Hematopoietic multipotent progenitor cell treated with erythropoietin and hydrocortisone succinate and interleukin-3 and kit ligand, for 15 days (in vitro differentiated cells): Measurements from ENCODE around the gene SLC8B1.

Experiments used
- DNase-seq: peaks from one replicate; pipeline ENCODE4 v3.0.0-alpha.2; 2015; ENCODE audit warnings: low spot score

Gene SLC8B1

GRCh38 chr12:113268621-113269020 lies 66.3 kb downstream of the SLC8B1 start:
- no peak for DNase-seq

- no peak for DNase-seq
Measured at GRCh38 chr12:113268136-113268535, 66.8 kb downstream of the SLC8B1 start.

GRCh38 chr12:113267621-113268020 lies 67.3 kb downstream of the SLC8B1 start:
- DNase-seq, result no peak

GRCh38 chr12:113266106-113266895 lies 68.6 kb downstream of the SLC8B1 start:
- no peak for DNase-seq

GRCh38 chr12:113263431-113263963 lies 71.4 kb downstream of the SLC8B1 start:
- no peak for DNase-seq

- DNase-seq, result no peak
Measured at GRCh38 chr12:113262710-113263109, 72.2 kb downstream of the SLC8B1 start.

DNA sequence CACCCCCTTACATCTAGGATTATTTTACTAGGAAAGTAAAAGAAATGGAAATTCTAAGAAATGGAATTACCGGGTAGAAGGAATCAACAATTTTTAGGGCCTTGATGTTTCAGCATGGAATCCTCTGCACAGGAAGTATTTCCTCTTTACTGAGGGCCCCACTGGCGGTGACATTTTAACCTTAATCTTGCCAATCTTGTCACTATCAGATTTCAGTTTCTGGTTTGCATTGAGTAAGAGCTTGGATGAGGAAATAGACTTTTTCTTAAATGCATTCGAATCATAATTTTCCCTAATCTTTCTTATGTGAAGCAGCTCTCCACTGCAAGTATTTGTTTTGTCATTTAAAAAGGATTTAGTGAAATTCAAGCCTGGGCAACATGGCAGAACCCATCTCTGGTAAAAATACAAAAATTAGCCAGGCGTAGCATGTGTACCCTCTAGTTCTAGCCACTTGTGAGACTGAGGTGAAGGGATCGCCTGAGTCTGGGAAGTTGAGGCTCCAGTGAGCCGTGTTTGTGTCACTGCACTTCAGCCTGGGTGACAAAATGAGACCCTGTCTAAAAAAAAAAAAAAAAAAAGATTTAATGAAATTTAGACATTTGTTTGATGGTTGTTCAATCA lies 73.0 kb downstream of the SLC8B1 start:
- DNase-seq, result no peak

GRCh38 chr12:113260636-113261300 lies 74.1 kb downstream of the SLC8B1 start:
- DNase-seq, result no peak

DNA sequence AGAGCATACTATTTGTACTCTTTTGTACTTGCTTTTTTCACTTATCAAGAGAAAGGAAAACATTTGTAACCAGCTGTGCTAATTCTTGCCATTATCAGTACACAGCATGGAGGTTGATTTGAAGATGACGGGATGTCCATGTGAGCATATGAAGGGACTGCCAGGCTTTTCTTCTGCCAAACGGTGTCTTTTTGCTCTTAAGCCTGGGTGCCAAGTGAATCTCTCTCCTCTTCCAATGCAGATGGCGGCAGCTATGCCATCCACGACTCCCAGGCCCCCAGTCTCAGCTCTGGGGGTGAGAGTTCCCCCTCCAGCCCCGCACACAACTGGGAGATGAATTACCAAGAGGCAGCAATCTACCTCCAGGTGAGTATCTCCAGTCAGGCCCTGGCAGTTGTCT lies 74.8 kb downstream of the SLC8B1 start:
- no peak for DNase-seq

GRCh38 chr12:113257564-113257963 lies 77.3 kb downstream of the SLC8B1 start:
- no peak for DNase-seq

DNA sequence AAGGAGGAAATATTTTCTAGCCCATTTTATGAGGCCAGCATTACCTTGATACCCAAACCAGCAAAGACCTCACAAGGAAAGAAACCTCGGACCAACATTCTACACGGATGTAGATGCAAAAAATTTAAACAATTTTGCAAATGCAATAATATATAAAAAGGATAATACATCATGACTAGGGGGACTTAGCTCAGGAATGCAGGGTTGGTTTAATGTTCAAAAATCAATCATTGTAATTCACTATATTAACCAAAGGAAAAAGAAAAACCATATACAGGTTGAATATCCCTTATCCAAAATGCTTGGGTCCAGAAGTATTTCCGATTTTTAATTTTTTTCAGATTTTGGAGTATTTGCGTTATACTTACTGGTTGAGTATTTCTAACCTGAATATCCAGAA lies 80.6 kb downstream of the SLC8B1 start:
- no peak for DNase-seq

DNA sequence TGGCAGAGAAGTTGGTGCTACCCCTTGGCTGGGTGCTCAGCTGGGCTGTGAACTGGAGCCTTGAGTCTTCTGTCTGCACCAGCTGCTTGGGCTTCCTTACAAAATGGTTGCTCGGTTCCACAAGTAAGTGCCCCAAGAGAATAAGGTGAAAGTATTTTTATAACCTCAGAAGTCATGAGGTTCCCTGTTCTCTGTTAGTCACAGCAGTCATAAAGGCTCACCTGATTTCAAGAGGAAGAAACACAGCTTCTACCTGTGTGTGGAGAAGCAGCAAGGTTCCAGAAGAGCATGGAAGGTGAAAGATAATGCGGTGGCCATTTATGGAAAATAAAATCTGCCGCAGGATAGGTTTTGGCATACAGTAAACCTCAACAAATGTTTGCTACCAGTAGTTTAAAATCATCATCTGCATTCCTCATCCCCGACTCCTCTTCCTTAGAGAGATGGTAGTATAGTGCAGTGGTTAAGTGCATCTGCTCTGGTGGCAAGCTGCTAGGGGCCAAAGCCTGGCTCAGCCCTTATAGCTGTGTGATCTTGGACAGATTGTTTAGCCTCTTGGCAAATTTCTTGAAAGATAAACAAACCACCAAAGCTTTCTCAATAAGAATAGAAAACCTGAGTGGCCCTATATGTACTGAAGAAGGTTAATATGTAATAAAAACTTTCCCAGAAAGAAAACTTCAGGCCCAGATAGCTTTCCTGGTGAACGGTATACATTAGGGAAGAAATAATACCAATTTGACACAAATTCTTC lies 81.2 kb downstream of the SLC8B1 start:
- no peak for DNase-seq

DNA sequence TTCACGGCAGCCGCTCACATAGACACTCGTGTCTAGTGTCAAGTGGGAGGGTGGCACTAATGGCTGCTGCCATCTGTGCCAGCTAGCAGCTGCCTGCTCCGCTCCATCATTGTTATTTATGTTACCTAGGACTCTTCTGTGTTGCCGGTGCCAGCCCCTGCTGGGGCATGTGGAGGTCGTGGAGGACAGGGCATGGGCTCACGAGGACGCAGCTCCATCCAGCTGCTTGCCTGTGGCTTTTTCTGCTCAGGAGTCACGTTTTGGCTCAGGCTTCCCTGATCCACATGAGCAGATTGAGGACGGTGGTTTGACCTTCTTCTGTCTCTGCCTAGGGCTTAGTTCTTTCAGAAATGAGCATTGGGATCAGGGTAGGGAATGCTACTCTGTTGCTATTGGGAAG lies 82.4 kb downstream of the SLC8B1 start:
- no peak for DNase-seq

GRCh38 chr12:113251404-113252070 lies 83.4 kb downstream of the SLC8B1 start:
- no peak for DNase-seq

DNA sequence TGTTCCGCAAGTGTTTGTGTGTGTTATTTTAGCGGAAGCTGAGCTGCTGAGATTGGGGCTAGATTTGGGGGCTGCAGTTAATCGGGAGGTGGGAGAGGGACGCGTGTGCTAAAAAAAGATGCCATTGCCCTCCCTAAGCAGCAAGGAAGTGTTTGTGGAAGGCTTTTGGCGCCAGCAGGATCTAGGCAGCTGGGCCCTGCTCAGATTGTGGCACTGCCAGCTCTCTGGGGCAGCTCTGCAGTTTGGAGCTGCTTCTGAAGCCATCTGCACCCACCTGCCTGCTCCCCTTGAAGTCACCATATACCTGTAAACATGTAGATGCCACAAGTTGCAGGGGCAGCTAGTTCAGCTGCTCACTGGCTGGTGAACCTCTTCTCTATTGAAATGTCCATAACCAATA lies 84.9 kb downstream of the SLC8B1 start:
- no peak for DNase-seq

DNA sequence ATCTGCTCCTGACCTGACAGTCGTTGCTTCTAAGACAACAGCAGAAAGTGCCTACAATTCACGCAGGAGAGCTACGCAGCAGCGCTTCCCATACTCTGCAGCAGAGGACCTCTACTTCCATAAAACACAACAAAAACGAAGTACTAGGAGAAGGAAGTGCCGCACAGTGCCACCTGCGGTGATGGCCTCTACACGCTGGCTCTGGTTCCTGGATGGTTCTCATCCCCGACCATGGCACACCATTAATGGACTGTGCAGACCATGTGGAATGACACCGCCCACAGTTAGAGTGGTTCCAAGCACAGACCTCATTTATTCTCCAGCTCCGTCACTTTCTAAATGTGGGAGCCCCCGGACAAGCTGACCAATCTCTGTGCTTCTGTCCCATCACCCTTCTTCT lies 85.4 kb downstream of the SLC8B1 start:
- DNase-seq, result no peak

GRCh38 chr12:113248842-113249435 lies 86.0 kb downstream of the SLC8B1 start:
- no peak for DNase-seq
